ENCODE measurements around the gene PARD3.
"Not testable (repeated sequence)": the region's sequence is repeated elsewhere in the genome, so short reads cannot be mapped to it uniquely, and the experiment has no call there.

Gene PARD3

GRCh38 chr10:34766811-34767494 is 48.1 kb downstream of the PARD3 start:
- DNase-seq (ENCODE audit: low read depth) = no peak

DNA sequence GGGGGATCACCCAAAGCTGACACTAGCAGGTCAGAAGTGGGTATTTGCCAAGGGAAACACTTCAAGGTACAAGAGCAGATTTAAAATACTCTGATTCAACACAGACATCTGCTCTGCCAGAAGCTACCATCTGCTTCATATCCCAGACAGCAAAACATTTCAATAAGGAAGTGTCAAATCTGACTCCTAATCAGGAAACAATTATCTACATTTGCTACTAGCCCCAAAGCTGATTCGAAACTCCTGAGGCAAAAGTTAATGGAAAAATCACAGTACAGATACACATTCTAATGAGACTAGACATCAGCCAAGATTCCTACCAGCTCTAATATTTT is 48.9 kb downstream of the PARD3 start:
- no peak for DNase-seq (ENCODE audit: low read depth)

- DNase-seq (ENCODE audit: low read depth) = no peak
Measured at GRCh38 chr10:34764472-34764946, 50.6 kb downstream of the PARD3 start.

- DNase-seq (ENCODE audit: low read depth) = no peak
Measured at GRCh38 chr10:34762603-34763299, 52.3 kb downstream of the PARD3 start.

DNA sequence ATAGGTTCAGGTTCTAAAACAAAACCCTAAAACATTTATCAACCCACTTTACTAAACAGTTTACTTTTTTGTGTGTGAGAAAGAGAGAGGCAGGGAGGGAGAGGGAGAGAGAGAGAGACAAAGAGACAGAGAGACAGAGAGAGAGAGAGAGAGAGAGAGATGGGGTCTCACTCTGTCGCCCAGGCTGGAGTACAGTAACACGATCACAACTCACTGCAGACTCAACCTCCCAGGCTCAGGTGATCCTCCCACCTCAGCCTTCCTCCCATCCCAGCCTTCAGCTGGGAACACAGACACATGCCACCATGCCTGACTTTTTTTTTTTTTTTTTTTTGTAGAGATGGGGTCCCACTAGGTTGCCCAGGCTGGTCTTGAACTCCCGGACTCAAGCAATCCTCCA is 52.9 kb downstream of the PARD3 start:
- no peak for DNase-seq (ENCODE audit: low read depth)

DNA sequence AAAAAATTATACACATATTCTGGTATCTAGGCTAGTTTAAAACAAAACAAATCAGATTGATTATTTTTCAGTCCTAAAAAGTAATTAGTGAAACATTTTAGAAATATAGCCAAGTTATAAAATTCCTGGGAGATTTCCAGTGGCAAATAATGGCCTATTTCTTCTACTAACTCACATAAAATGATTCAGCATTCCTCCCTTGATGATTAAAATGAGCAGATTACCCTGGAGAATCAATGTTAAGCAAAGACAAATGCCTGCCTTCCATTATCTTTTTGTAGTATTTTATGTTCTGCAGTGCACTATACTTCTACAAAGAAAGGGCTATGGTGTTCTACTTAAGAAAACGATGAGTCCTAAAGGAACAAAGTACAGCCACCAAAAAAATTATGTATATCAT is 53.6 kb downstream of the PARD3 start:
- no peak for DNase-seq (ENCODE audit: low read depth)

- DNase-seq (ENCODE audit: low read depth) = no peak
Measured at GRCh38 chr10:34760606-34761005, 54.5 kb downstream of the PARD3 start.

GRCh38 chr10:34759837-34760215 is 55.3 kb downstream of the PARD3 start:
- no peak for DNase-seq (ENCODE audit: low read depth)

DNA sequence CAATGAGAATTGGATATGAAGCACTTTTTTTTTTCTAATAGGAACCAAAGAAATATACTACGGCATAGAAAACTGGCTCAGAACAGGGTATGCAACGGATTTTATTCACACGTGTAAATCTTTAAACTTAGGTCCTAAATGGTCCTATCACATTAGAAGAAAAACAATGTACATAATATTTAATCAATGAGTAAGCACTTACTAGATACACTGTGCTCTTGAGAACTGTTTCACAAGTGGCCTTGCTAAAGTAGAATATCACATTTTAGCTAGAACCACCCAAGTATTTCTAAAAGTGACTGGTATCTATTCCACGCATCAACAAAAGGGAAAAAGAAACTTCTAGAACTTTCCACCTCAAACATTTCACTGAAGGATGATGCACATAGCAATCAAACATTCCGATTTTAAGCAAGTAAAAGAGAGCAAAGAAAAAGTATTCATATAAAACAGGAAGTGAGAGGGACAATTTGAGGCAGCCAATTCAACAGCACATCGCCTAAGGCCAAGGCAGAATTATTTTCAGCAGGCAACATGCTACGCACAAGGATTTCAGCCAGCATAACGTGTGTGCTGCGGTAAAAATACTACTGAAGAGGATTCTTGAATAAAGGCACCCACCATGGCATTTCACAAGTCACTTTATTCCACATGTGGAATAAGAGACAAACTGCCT is 55.8 kb downstream of the PARD3 start:
- no peak for DNase-seq (ENCODE audit: low read depth)

DNA sequence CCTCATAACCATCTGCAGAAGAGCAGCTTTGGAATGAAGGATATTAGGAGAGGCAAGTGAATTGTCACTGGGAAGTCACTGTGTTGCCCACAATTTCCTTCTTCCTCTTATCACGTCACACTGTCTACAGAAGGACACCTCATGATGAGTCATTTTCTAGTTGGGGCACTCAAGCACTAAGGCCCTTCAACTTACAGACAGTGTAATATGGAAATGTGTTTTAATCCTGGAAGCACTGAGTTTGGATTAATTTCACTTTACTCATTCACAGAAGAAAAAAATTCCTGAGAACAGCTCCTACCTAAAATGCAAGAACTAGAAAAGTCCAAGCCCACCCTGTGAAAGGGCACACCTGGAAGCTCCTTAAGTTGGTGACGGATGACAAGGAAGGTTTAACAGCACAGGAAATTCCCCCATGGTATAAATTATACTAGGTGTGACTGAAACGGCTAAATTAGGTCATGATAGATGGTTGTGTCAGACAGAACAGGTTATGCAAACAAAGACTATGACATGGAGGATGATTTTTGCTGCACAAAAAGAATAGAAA is 56.6 kb downstream of the PARD3 start:
- DNase-seq (ENCODE audit: low read depth) = no peak

DNA sequence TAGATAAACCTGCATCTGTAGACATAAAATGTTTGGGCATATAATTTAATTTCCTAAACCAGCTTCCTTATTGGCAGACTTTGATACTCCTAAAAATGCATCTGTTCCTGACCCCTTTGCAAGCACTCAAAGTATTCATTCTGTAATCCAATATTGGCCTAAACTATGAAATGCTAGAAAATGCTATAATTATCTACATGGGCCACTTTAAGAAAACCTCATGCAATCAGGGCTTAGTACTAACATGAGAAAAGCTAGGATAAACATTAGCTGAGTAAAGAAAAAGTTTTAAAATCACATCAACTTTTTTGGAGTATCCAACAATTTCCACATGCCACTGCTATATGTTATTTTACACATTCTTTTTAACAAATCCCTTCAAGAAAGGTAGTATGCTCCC is 57.2 kb downstream of the PARD3 start:
- DNase-seq (ENCODE audit: low read depth) = no peak

DNA sequence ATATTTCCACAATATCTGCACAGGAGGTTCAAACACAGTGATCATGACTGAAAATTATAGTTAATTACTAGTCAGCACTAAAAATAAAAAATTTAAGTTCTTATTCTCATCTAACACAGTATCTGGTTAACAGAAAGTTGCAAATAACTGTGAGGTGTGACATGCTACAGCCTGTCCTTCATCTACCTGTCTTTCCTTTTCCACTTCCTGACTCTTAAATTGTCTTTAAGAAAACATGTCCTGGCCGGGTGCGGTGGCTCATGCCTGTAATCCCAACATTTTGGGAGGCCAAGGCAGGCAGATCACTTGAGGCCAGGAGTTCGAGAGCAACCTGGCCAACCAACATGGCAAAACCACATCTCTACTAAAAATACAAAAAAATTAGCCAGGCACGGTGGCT is 57.9 kb downstream of the PARD3 start:
- not testable (repeated sequence) for DNase-seq (ENCODE audit: low read depth)

GRCh38 chr10:34756584-34756983 is 58.5 kb downstream of the PARD3 start:
- DNase-seq (ENCODE audit: low read depth) = no peak

GRCh38 chr10:34753014-34753757 is 61.9 kb downstream of the PARD3 start:
- no peak for DNase-seq (ENCODE audit: low read depth)

- no peak for DNase-seq (ENCODE audit: low read depth)
Measured at GRCh38 chr10:34751272-34751671, 63.8 kb downstream of the PARD3 start.

GRCh38 chr10:34750795-34751194 is 64.3 kb downstream of the PARD3 start:
- DNase-seq (ENCODE audit: low read depth) = not testable (repeated sequence)

DNA sequence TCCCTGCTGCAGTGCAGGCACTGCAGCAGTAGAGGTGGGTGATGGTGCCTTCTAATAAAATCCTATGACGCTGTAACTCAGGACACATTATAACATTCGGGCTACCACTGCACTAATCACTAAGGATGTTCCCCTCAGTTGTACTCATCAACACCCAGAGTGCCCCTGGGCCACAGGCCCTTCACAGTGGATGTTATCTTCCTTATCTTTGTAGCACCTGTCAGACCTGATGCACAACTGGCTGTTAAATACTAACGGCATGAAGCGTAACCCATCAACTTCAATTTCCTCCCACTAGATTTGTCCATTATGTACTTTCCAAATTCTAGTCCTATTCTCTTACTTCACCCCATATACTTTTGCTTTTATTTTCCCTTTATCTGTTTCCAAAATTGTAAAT is 66.3 kb downstream of the PARD3 start:
- no peak for DNase-seq (ENCODE audit: low read depth)

GRCh38 chr10:34748357-34748756 is 66.7 kb downstream of the PARD3 start:
- no peak for DNase-seq (ENCODE audit: low read depth)

DNA sequence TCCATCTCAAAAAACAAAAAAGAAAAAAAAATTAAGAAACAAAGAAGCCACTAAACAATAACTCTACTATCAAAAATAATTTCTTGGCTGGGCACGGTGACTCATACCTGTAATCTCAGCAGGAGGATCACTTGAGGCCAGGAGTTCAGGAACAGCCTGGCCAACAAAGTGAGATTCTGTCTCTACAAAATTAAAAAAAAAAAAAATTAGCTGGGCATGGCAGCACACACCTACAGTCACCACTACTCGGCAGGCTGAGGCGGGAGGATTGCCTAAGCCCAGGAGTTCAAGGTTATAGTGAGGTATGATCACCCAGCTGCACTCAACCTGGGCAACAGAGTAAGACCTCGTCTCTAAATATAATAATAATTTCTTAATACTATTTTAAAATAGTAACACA is 69.0 kb downstream of the PARD3 start:
- no peak for DNase-seq (ENCODE audit: low read depth)

- DNase-seq (ENCODE audit: low read depth) = no peak
Measured at GRCh38 chr10:34745244-34745643, 69.9 kb downstream of the PARD3 start.

GRCh38 chr10:34744590-34744989 is 70.5 kb downstream of the PARD3 start:
- no peak for DNase-seq (ENCODE audit: low read depth)

DNA sequence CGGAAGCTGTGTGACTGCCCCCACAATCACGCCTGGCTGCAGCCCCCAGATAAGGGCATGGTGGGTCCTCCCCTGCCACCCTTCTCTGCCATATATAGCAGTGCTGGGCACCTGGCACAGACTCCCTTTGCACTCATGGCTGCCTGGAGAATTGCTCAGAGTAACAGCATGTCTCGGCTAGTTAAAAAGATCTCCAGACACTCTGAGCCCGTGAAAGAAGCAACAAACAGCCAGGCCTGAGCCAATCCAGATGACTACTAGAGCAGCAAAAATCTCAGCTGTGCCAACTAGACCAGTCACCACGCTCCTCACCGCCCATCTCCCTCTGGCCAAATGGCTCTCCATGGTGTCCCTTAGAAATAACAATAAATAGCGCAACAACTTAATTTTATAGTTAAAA is 71.3 kb downstream of the PARD3 start:
- DNase-seq (ENCODE audit: low read depth) = no peak
